Measurements from ENCODE around the gene NOTCH1. TPM values are rescaled to one million over a fixed set of nuclear protein-coding genes. Genes with fewer than 3 reads are reported as not detected.
A peak's percentile ranks its signal among the peaks of the same experiment; 100 is the strongest.

NOTCH1 gene
- total and polyA plus RNA-seq, 2 of the 8 experiments (the other 6 are each of a cell fraction or from before 2014, with no cell fraction given), result 6.9 to 55.6 TPM

GRCh38 chr9:136572003-136572827, 26.4 kb upstream of the NOTCH1 start (continued):
- TF ChIP-seq BCL11A (IDR thresholded peaks at IDR 0.05; ENCODE audit: low read depth in 2 of 2, low read length in 2 of 2), result no peak
- TF ChIP-seq RFX5 (IDR thresholded peaks at IDR 0.05; ENCODE audit: borderline replicate concordance, low read depth, low read length), result no peak
- no peak for TF ChIP-seq KDM4A (IDR thresholded peaks at IDR 0.05; ENCODE audit: low read depth, low read length, severe bottlenecking)
- TF ChIP-seq SP4 (IDR thresholded peaks at IDR 0.05; ENCODE audit: low read length), result no peak; the same call in 1 of the 2 replicates
- no peak for TF ChIP-seq RXRA (IDR thresholded peaks at IDR 0.05; ENCODE audit: insufficient read depth, low read depth, low read length)
- no peak; a peak in 1 of 4 replicates for TF ChIP-seq RAD21 (IDR thresholded peaks at IDR 0.05 in 1 of 2, conservative IDR thresholded peaks at IDR 0.05 in 1 of 2; ENCODE audit: low read depth in 2 of 2, low read length in 2 of 2)
- TF ChIP-seq POLR2AphosphoS5 (IDR thresholded peaks at IDR 0.05; ENCODE audit: low read depth, low read length), result peak; percentile 67
- TF ChIP-seq KDM5A (IDR thresholded peaks at IDR 0.05; ENCODE audit: low read length), result no peak
- no peak for TF ChIP-seq SAP30 (IDR thresholded peaks at IDR 0.05; ENCODE audit: insufficient read depth, insufficient replicate concordance, low read length)
- TF ChIP-seq JUND (IDR thresholded peaks at IDR 0.05; ENCODE audit: low read length), result peak; percentile 37; the same call in 1 of the 2 replicates
- peak; percentile 100 for TF ChIP-seq TEAD4 (IDR thresholded peaks at IDR 0.05; ENCODE audit: low read depth, low read length)
- TF ChIP-seq HDAC2 (IDR thresholded peaks at IDR 0.05; ENCODE audit: borderline replicate concordance in 1 of 2, low read depth in 2 of 2, low read length in 2 of 2), result peak; percentile 75 to 81; a peak in 3 of 4 replicates
- TF ChIP-seq TCF12 (IDR thresholded peaks at IDR 0.05; ENCODE audit: low read depth, low read length), result peak; percentile 82; the same call in 1 of the 2 replicates
- TF ChIP-seq EZH2 (IDR thresholded peaks at IDR 0.05; ENCODE audit: low read depth, low read length, severe bottlenecking), result no peak
- TF ChIP-seq GTF2F1 (IDR thresholded peaks at IDR 0.05; ENCODE audit: borderline replicate concordance, low read depth, low read length), result no peak
- no peak for TF ChIP-seq CBX8 (IDR thresholded peaks at IDR 0.05; ENCODE audit: borderline replicate concordance, low read depth, low read length)
- TF ChIP-seq RBBP5 (IDR thresholded peaks at IDR 0.05; ENCODE audit: borderline replicate concordance, low read depth, low read length), result peak; percentile 28
- peak; percentile 87 for TF ChIP-seq CREB1 (IDR thresholded peaks at IDR 0.05)
- no peak for TF ChIP-seq CEBPB (IDR thresholded peaks at IDR 0.05; ENCODE audit: low read depth, low read length)
- no peak for TF ChIP-seq POU5F1 (IDR thresholded peaks at IDR 0.05; ENCODE audit: low read depth, low read length)
- TF ChIP-seq TAF7 (optimal IDR thresholded peaks at IDR 0.05; ENCODE audit: borderline replicate concordance, low read depth, low read length), result no peak
- TF ChIP-seq HDAC6 (IDR thresholded peaks at IDR 0.05; ENCODE audit: low read depth, low read length), result no peak
- peak in 1 of 2 experiments; percentile 78; a peak in 2 of 3 replicates for TF ChIP-seq POLR2A (IDR thresholded peaks at IDR 0.05; ENCODE audit: control extremely low read depth in 1 of 2, low read depth in 2 of 2, low read length in 2 of 2)
- no peak for TF ChIP-seq SIX5 (IDR thresholded peaks at IDR 0.05; ENCODE audit: low read depth, low read length)
- no peak for TF ChIP-seq EGR1 (IDR thresholded peaks at IDR 0.05; ENCODE audit: borderline replicate concordance, low read depth, low read length)
